ENCODE data around the gene DAPK2. TPM values are rescaled to one million over a fixed set of nuclear protein-coding genes. Genes with fewer than 3 reads are reported as not detected.

Gene DAPK2
- total and polyA plus RNA-seq, 2 of the 13 experiments (the other 11 are each of a cell fraction or from before 2014, with no cell fraction given), result 0.33 to 0.63 TPM

GRCh38 chr15:64050281-64051092 lies 4.2 kb upstream of the DAPK2 start (continued):
- TF ChIP-seq MYNN (CRISPR knock-in tag; IDR thresholded peaks at IDR 0.05; ENCODE audit: low read depth) (no peak), FOXA3 (CRISPR knock-in tag; IDR thresholded peaks at IDR 0.05) (peak; percentile 53), ZNF709 (CRISPR knock-in tag; IDR thresholded peaks at IDR 0.05) (no peak), FOXA1 (IDR thresholded peaks at IDR 0.05) (no peak), FOXA1 (CRISPR knock-in tag; IDR thresholded peaks at IDR 0.05) (peak; percentile 40), ARID5B (CRISPR knock-in tag; IDR thresholded peaks at IDR 0.05) (0 out of 2 replicates have a peak, but pooled peaks have one; percentile 36), RARA (CRISPR knock-in tag; IDR thresholded peaks at IDR 0.05) (peak; percentile 69), REXO4 (CRISPR knock-in tag; IDR thresholded peaks at IDR 0.05; ENCODE audit: borderline replicate concordance) (no peak)
- TF ChIP-seq, protein P1, sequence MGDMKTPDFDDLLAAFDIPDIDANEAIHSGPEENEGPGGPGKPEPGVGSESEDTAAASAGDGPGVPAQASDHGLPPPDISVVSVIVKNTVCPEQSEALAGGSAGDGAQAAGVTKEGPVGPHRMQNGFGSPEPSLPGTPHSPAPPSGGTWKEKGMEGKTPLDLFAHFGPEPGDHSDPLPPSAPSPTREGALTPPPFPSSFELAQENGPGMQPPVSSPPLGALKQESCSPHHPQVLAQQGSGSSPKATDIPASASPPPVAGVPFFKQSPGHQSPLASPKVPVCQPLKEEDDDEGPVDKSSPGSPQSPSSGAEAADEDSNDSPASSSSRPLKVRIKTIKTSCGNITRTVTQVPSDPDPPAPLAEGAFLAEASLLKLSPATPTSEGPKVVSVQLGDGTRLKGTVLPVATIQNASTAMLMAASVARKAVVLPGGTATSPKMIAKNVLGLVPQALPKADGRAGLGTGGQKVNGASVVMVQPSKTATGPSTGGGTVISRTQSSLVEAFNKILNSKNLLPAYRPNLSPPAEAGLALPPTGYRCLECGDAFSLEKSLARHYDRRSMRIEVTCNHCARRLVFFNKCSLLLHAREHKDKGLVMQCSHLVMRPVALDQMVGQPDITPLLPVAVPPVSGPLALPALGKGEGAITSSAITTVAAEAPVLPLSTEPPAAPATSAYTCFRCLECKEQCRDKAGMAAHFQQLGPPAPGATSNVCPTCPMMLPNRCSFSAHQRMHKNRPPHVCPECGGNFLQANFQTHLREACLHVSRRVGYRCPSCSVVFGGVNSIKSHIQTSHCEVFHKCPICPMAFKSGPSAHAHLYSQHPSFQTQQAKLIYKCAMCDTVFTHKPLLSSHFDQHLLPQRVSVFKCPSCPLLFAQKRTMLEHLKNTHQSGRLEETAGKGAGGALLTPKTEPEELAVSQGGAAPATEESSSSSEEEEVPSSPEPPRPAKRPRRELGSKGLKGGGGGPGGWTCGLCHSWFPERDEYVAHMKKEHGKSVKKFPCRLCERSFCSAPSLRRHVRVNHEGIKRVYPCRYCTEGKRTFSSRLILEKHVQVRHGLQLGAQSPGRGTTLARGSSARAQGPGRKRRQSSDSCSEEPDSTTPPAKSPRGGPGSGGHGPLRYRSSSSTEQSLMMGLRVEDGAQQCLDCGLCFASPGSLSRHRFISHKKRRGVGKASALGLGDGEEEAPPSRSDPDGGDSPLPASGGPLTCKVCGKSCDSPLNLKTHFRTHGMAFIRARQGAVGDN (CRISPR knock-in tag; IDR thresholded peaks at IDR 0.05), result peak; percentile 28; the same call in 1 of the 2 replicates
- TF ChIP-seq, protein P2, sequence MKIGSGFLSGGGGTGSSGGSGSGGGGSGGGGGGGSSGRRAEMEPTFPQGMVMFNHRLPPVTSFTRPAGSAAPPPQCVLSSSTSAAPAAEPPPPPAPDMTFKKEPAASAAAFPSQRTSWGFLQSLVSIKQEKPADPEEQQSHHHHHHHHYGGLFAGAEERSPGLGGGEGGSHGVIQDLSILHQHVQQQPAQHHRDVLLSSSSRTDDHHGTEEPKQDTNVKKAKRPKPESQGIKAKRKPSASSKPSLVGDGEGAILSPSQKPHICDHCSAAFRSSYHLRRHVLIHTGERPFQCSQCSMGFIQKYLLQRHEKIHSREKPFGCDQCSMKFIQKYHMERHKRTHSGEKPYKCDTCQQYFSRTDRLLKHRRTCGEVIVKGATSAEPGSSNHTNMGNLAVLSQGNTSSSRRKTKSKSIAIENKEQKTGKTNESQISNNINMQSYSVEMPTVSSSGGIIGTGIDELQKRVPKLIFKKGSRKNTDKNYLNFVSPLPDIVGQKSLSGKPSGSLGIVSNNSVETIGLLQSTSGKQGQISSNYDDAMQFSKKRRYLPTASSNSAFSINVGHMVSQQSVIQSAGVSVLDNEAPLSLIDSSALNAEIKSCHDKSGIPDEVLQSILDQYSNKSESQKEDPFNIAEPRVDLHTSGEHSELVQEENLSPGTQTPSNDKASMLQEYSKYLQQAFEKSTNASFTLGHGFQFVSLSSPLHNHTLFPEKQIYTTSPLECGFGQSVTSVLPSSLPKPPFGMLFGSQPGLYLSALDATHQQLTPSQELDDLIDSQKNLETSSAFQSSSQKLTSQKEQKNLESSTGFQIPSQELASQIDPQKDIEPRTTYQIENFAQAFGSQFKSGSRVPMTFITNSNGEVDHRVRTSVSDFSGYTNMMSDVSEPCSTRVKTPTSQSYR (CRISPR knock-in tag; IDR thresholded peaks at IDR 0.05; ENCODE audit: borderline replicate concordance), result peak; percentile 78; the same call in 1 of the 2 replicates
- TF ChIP-seq, protein P3, sequence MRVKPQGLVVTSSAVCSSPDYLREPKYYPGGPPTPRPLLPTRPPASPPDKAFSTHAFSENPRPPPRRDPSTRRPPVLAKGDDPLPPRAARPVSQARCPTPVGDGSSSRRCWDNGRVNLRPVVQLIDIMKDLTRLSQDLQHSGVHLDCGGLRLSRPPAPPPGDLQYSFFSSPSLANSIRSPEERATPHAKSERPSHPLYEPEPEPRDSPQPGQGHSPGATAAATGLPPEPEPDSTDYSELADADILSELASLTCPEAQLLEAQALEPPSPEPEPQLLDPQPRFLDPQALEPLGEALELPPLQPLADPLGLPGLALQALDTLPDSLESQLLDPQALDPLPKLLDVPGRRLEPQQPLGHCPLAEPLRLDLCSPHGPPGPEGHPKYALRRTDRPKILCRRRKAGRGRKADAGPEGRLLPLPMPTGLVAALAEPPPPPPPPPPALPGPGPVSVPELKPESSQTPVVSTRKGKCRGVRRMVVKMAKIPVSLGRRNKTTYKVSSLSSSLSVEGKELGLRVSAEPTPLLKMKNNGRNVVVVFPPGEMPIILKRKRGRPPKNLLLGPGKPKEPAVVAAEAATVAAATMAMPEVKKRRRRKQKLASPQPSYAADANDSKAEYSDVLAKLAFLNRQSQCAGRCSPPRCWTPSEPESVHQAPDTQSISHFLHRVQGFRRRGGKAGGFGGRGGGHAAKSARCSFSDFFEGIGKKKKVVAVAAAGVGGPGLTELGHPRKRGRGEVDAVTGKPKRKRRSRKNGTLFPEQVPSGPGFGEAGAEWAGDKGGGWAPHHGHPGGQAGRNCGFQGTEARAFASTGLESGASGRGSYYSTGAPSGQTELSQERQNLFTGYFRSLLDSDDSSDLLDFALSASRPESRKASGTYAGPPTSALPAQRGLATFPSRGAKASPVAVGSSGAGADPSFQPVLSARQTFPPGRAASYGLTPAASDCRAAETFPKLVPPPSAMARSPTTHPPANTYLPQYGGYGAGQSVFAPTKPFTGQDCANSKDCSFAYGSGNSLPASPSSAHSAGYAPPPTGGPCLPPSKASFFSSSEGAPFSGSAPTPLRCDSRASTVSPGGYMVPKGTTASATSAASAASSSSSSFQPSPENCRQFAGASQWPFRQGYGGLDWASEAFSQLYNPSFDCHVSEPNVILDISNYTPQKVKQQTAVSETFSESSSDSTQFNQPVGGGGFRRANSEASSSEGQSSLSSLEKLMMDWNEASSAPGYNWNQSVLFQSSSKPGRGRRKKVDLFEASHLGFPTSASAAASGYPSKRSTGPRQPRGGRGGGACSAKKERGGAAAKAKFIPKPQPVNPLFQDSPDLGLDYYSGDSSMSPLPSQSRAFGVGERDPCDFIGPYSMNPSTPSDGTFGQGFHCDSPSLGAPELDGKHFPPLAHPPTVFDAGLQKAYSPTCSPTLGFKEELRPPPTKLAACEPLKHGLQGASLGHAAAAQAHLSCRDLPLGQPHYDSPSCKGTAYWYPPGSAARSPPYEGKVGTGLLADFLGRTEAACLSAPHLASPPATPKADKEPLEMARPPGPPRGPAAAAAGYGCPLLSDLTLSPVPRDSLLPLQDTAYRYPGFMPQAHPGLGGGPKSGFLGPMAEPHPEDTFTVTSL (CRISPR knock-in tag; IDR thresholded peaks at IDR 0.05; ENCODE audit: borderline replicate concordance), result no peak

Data from HepG2 (cell line).